ENCODE results near the gene ENOSF1.

- TF ChIP-seq GATA2 (IDR thresholded peaks at IDR 0.05; ENCODE audit: low read depth, low read length) (no peak), GATA3 (IDR thresholded peaks at IDR 0.05; ENCODE audit: low read depth, low read length) (no peak)
Observed at GRCh38 chr18:688323-688722, 24.1 kb downstream of the ENOSF1 start.

All from SH-SY5Y (cell line).